ENCODE data around the gene ASPM. TPM values are rescaled to one million over a fixed set of nuclear protein-coding genes. Genes with fewer than 3 reads are reported as not detected.

ASPM gene, protein sequence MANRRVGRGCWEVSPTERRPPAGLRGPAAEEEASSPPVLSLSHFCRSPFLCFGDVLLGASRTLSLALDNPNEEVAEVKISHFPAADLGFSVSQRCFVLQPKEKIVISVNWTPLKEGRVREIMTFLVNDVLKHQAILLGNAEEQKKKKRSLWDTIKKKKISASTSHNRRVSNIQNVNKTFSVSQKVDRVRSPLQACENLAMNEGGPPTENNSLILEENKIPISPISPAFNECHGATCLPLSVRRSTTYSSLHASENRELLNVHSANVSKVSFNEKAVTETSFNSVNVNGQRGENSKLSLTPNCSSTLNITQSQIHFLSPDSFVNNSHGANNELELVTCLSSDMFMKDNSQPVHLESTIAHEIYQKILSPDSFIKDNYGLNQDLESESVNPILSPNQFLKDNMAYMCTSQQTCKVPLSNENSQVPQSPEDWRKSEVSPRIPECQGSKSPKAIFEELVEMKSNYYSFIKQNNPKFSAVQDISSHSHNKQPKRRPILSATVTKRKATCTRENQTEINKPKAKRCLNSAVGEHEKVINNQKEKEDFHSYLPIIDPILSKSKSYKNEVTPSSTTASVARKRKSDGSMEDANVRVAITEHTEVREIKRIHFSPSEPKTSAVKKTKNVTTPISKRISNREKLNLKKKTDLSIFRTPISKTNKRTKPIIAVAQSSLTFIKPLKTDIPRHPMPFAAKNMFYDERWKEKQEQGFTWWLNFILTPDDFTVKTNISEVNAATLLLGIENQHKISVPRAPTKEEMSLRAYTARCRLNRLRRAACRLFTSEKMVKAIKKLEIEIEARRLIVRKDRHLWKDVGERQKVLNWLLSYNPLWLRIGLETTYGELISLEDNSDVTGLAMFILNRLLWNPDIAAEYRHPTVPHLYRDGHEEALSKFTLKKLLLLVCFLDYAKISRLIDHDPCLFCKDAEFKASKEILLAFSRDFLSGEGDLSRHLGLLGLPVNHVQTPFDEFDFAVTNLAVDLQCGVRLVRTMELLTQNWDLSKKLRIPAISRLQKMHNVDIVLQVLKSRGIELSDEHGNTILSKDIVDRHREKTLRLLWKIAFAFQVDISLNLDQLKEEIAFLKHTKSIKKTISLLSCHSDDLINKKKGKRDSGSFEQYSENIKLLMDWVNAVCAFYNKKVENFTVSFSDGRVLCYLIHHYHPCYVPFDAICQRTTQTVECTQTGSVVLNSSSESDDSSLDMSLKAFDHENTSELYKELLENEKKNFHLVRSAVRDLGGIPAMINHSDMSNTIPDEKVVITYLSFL (N-terminal part only)
- total RNA-seq (0.19 and 0.27 TPM in 2 replicates), polyA plus RNA-seq (0.13 and 0.14 TPM in 2 replicates), polyA minus RNA-seq (0.26 and 0.43 TPM in 2 replicates)
- 1.1 TPM for total RNA-seq (2013)

DNA sequence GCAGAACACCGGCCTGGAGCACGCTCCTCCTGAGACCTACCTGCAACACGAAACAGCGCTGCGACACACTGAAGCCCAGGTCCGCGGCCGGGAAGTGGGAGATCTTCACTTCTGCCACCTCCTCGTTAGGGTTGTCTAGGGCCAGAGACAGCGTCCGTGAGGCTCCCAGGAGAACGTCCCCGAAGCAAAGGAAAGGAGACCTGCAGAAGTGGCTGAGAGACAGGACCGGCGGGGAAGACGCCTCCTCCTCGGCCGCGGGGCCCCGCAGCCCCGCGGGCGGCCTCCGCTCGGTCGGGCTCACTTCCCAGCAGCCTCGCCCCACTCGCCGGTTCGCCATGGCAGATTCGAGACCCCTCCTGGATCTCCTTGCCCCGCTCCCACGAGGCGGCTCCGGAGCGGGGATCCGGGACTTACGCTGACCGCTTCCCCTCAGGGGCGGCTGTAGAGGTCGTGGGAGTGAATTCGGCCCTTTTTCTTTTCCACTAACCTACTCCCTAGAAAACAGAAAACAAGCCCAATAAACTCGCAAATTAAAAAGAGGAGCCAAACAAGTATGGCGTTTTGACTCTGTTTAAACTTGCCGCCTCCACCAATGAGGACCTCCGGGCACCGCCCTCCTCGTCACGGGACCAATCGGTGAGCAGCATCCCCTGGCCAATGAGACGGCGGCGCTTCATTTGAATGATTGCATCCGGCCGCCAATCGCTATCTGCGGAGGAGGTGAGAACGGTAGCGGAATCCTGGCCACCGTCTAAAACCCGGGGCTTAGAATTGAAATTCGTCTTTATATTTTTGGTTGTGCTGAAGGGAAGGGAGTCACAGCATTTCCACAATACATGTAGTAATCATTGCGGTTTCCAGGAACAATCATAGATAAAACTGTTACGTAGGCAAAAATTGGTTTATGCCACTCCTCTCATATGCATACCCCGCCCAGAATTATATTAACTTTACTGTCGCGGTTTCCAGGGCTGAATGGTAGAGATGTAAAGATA lies at the start of gene ASPM:
Gene ASPM (minus strand): TSS at position 569 of the 995 bp plus-strand sequence. CDS start 232 bp downstream, at position 337.
- TF ChIP-seq EZH2 (IDR thresholded peaks at IDR 0.05; ENCODE audit: borderline replicate concordance, insufficient read depth, low read depth, low read length, poor library complexity, severe bottlenecking) (no peak), CTCF (IDR thresholded peaks at IDR 0.05) (no peak)
- no peaks in the 10 kb centered on the region for H3K9me3 ChIP-seq (ENCODE audit: control extremely low read depth in 1 of 3, control insufficient read depth in 2 of 3, insufficient read depth in 1 of 3, low read length in 2 of 3)
- Mint-ChIP-seq H3K9me3 (ENCODE audit: insufficient read depth) (no peaks in the 10 kb centered on the region), H3K4me1 (peaks cover 31% of the 10 kb centered on the region), H3K27me3 (peaks cover 3% of the 10 kb centered on the region), H3K4me3 (peak within 1 kb of the TSS; percentile 92), H3K27ac (peak within 1 kb of the TSS; percentile 69)
- H3K4me3 ChIP-seq (ENCODE audit: control extremely low read depth in 1 of 5, extremely low read depth in 1 of 5, insufficient read depth in 1 of 5, low read depth in 2 of 5, low read length in 4 of 5) = peak within 1 kb of the TSS; percentile 64 to 88 (median 83)
- H2AFZ ChIP-seq (ENCODE audit: insufficient read depth, low read depth, low read length, poor library complexity, severe bottlenecking) = peak within 1 kb of the TSS; percentile 87
- H3K9ac ChIP-seq (ENCODE audit: low read length) = peak within 1 kb of the TSS; percentile 80
- H4K20me1 ChIP-seq (ENCODE audit: control insufficient read depth, insufficient read depth, low read length, poor library complexity, severe bottlenecking) = no peaks in the 10 kb centered on the region
- H3K79me2 ChIP-seq (ENCODE audit: control insufficient read depth, insufficient read depth, low read length) = peaks cover 6% of the 10 kb centered on the region
- ATAC-seq (ENCODE audit: low read depth) = peak; percentile 100
- peaks cover 5 to 11% of the 10 kb centered on the region in 2 donors for H3K4me1 ChIP-seq (ENCODE audit: control insufficient read depth in 2 of 2, insufficient read depth in 2 of 2, low read length in 2 of 2)
- H3K27ac ChIP-seq (ENCODE audit: low read length in 2 of 2) = peak within 1 kb of the TSS; percentile 26 to 60
- no peaks in the 10 kb centered on the region for H3K36me3 ChIP-seq (replicated peaks in 1 of 2; ENCODE audit: control extremely low read depth in 1 of 2, control insufficient read depth in 1 of 2, extremely low read depth in 1 of 2, insufficient read depth in 2 of 2, low read length in 1 of 2)
- H3K4me2 ChIP-seq (replicated peaks; ENCODE audit: low read depth, low read length, poor library complexity, severe bottlenecking) = peak within 1 kb of the TSS; percentile 95
- ChIA-PET CTCF (no interaction called here), POLR2A (no interaction called here)
- intact Hi-C loops (cut with micrococcal nuclease) = loop anchor here (5.0 to 10.0 kb wide), 2 partner anchors 758 to 1011 kb away; partner anchors contain the start of genes C1orf53 and NEK7
- H3K27me3 ChIP-seq (replicated peaks in 1 of 4; ENCODE audit: control extremely low read depth in 1 of 4, control insufficient read depth in 3 of 4, insufficient read depth in 4 of 4, low read length in 3 of 4) = peaks cover 0 to 4% (median 2%) of the 10 kb centered on the region in 4 experiments
- under 1% methylated on average over 53 of the region's 67 CpGs for WGBS (ENCODE audit: insufficient coverage)
- DNase-seq = peak; percentile 94

Data from B cell (primary cell).